Sigmoid colon (tissue), 7 donors: Measurements from ENCODE around the gene ZNF566. TPM values are rescaled to one million over a fixed set of nuclear protein-coding genes. Genes with fewer than 3 reads are reported as not detected.

Experiments
- DNase-seq: peaks from one replicate; pipeline ENCODE4 v3.0.0-alpha.2; 2019
- H3K27ac ChIP-seq, 4 donors: fragments of 200-600 bp; sonication (generic); one replicate each; pipeline ENCODE4 v1.5.1; 2016 to 2019; ENCODE audit warnings: mild to moderate bottlenecking in 1 of 4
- H3K27me3 ChIP-seq, 3 donors: fragments of 200-600 bp; sonication (generic); one replicate each; pipeline ENCODE4 v1.5.1; 2019; ENCODE audit warnings: mild to moderate bottlenecking in 1 of 3
- H3K36me3 ChIP-seq, 4 donors: fragments of 200-600 bp; sonication (generic); one replicate each; pipeline ENCODE4 v1.5.1; 2016 to 2019
- H3K4me1 ChIP-seq, 4 donors: fragments of 200-600 bp; sonication (generic); one replicate each; pipeline ENCODE4 v1.5.1; 2017 to 2019
- H3K4me3 ChIP-seq, 4 donors: fragments of 200-600 bp; sonication (generic); one replicate each; pipeline ENCODE4 v1.5.1; 2017 to 2019; ENCODE audit warnings: mild to moderate bottlenecking in 2 of 4, moderate library complexity in 1 of 4
- H3K9me3 ChIP-seq, 4 donors: fragments of 200-600 bp in 3 of 4; sonication (generic) in 3 of 4; one replicate each; pipeline versions ENCODE4 v1.5.1 to v1.6.1; 2013 to 2019
- EP300 ChIP-seq, 4 donors: sonication (generic); formaldehyde crosslinking; IDR thresholded peaks; one replicate each; pipeline ENCODE4 v1.6.1; 2017; ENCODE audit warnings: antibody characterized with exemption in 4 of 4
- POLR2A ChIP-seq, 2 donors: fragments of 450-650 bp; IDR thresholded peaks; one replicate each; pipeline ENCODE4 v1.6.1; 2016; ENCODE audit warnings: antibody characterized with exemption in 2 of 2, mild to moderate bottlenecking in 2 of 2, moderate library complexity in 2 of 2
- POLR2AphosphoS5 ChIP-seq, 4 donors: sonication (generic); formaldehyde crosslinking; IDR thresholded peaks; one replicate each; pipeline ENCODE4 v1.6.1; 2017; ENCODE audit warnings: antibody characterized with exemption in 4 of 4
- WGBS, 2 donors: extraction: QIAGEN DNeasy Blood & Tissue Kit; methylation state at CpG; one replicate each; pipeline ENCODE4 v1.1.7; 2013; 5-methylcytosine and 5-hydroxymethylcytosine counted together
- intact Hi-C: fragments of 100-400 bp; cut with DNase I; formaldehyde crosslinking; loops from one replicate; pipeline ENCODE4 v1.15.1; 2023
- polyA plus RNA-seq, 3 donors: library from polyadenylated mRNA; stranded (reverse); fragments of 200-250 nt; gene quantifications; one replicate each; pipeline ENCODE4 v1.2.3, GENCODE V29; 2013
- total RNA-seq, 4 donors: library from RNA; depleted of rRNA; stranded (reverse); fragments of >200 nt; gene quantifications; one replicate each; pipeline ENCODE4 v1.1.0, GENCODE V29; 2016
- TF ChIP-seq, protein P1 (sequence below), 4 experiments: fragments of 450-650 bp in 3 of 4; fragments of 200-600 bp in 1 of 4; IDR thresholded peaks; one replicate each; pipeline ENCODE4 v1.5.1; 2016 to 2019; ENCODE audit warnings: antibody characterized with exemption in 4 of 4, mild to moderate bottlenecking in 3 of 4, moderate library complexity in 2 of 4
- donor health status: healthy with polysubstance abuse.
- donor health status: Bipolar disorder and iron deficiency.
- donor health status: healthy.

Gene ZNF566
- total and polyA plus RNA-seq, 7 donors, result 1.6 to 21.6 (median 15.5) TPM

- 93 to 97% methylated on average over 1 of the region's 1 CpG for WGBS, 2 donors
- no peak for DNase-seq
- H3K4me3 ChIP-seq, result no peak overlapping the region
- intact Hi-C loops, result no loop called here
- no peak overlapping the region for H3K27ac ChIP-seq
- no peaks in the 10 kb centered on the region for H3K4me1 ChIP-seq
- TF ChIP-seq EP300 (IDR thresholded peaks at IDR 0.05) (no peak), POLR2A (IDR thresholded peaks at IDR 0.05) (no peak), POLR2AphosphoS5 (IDR thresholded peaks at IDR 0.05) (no peak)
- TF ChIP-seq, protein P1, sequence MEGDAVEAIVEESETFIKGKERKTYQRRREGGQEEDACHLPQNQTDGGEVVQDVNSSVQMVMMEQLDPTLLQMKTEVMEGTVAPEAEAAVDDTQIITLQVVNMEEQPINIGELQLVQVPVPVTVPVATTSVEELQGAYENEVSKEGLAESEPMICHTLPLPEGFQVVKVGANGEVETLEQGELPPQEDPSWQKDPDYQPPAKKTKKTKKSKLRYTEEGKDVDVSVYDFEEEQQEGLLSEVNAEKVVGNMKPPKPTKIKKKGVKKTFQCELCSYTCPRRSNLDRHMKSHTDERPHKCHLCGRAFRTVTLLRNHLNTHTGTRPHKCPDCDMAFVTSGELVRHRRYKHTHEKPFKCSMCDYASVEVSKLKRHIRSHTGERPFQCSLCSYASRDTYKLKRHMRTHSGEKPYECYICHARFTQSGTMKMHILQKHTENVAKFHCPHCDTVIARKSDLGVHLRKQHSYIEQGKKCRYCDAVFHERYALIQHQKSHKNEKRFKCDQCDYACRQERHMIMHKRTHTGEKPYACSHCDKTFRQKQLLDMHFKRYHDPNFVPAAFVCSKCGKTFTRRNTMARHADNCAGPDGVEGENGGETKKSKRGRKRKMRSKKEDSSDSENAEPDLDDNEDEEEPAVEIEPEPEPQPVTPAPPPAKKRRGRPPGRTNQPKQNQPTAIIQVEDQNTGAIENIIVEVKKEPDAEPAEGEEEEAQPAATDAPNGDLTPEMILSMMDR (IDR thresholded peaks at IDR 0.05), result no peak
- H3K9me3 ChIP-seq, result peaks cover 0 to 7% (median 3%) of the 10 kb centered on the region in 4 donors
- H3K36me3 ChIP-seq, result peaks cover 0 to 57% (median 8%) of the 10 kb centered on the region in 4 donors
- H3K27me3 ChIP-seq, result no peaks in the 10 kb centered on the region
These were observed 29.3 kb downstream of the ZNF566 start for GRCh38 chr19:36460046-36460445.

DNA sequence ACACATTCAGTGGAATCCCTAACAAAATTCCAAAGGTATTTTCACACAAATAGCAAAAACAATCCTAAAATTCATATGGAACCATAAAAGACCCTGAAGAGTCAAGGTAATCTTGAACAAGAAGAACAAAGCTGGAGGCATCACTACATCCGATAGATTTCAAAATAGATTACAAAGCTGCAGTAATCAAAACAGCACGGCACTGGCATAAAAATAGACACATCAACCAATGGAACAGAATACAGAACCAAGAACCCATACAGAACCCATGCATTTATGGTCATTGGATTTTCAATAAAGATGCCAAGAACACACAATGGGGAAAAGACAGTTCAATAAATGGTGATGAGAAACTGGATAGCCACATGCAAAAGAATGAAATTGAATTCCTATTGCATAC lies 32.5 kb downstream of the ZNF566 start:
- Histone ChIP-seq H3K27ac (no peak overlapping the region), H3K27me3 (no peaks in the 10 kb centered on the region), H3K4me3 (no peak overlapping the region), H3K9me3 (peaks cover 0 to 17% (median 11%) of the 10 kb centered on the region in 4 donors), H3K36me3 (peaks cover 0 to 73% (median 19%) of the 10 kb centered on the region in 4 donors), H3K4me1 (no peaks in the 10 kb centered on the region)
- intact Hi-C loops, result no loop called here
- TF ChIP-seq EP300 (IDR thresholded peaks at IDR 0.05) (no peak), POLR2A (IDR thresholded peaks at IDR 0.05) (no peak), POLR2AphosphoS5 (IDR thresholded peaks at IDR 0.05) (no peak)
- TF ChIP-seq, protein P1 (IDR thresholded peaks at IDR 0.05), result no peak
- no peak for DNase-seq
- WGBS, 2 donors, result 97 to 98% methylated on average over 2 of the region's 2 CpGs

DNA sequence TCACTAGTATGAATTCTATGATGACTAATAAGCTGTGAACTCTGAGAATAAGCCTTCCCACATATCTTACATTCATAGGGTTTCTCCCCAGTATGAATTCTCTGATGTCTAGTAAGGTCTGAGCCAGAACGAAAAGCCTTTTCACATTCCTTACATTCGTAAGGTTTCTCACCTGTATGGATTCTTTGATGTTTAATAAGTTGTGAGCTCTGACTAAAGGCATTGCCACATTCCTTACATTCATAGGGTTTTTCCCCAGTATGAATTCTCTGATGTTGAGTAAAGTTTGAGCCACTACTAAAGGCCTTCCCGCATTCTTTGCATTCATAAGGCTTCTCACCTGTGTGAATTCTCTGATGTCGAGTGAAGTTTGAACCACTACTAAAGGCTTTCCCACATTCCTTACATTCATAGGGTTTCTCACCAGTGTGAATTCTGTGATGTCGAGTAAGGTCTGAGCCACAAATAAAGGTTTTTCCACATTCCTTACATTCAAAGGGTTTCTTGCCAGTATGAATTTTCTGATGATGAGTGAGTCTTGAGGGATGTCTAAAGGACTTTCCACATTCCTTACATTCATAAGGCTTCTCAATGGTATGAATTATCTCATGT lies 40.2 kb downstream of the ZNF566 start:
- no peak overlapping the region for H3K4me3 ChIP-seq
- TF ChIP-seq EP300 (IDR thresholded peaks at IDR 0.05), result no peak
- TF ChIP-seq, protein P1 (IDR thresholded peaks at IDR 0.05), result no peak
- TF ChIP-seq POLR2AphosphoS5 (IDR thresholded peaks at IDR 0.05), result no peak
- no peak for TF ChIP-seq POLR2A (IDR thresholded peaks at IDR 0.05)

GRCh38 chr19:36441339-36441738 lies 48.0 kb downstream of the ZNF566 start:
- Histone ChIP-seq H3K9me3 (peaks cover 18 to 43% (median 39%) of the 10 kb centered on the region in 4 donors), H3K27me3 (no peaks in the 10 kb centered on the region), H3K36me3 (peaks cover 0 to 5% (median 0%) of the 10 kb centered on the region in 4 donors), H3K4me1 (no peaks in the 10 kb centered on the region), H3K27ac (no peak overlapping the region), H3K4me3 (no peak overlapping the region)
- intact Hi-C loops, result no loop called here
- WGBS, 2 donors, result 58 to 66% methylated on average over 1 of the region's 1 CpG
- no peak for TF ChIP-seq POLR2AphosphoS5 (IDR thresholded peaks at IDR 0.05)
- no peak for TF ChIP-seq EP300 (IDR thresholded peaks at IDR 0.05)
- no peak for TF ChIP-seq POLR2A (IDR thresholded peaks at IDR 0.05)
- TF ChIP-seq, protein P1 (IDR thresholded peaks at IDR 0.05), result no peak
- DNase-seq, result no peak

More for the DNA sequence above, 40.2 kb downstream of the ZNF566 start:
- peaks cover 17 to 70% (median 59%) of the 10 kb centered on the region in 4 donors for H3K9me3 ChIP-seq
- intact Hi-C loops, result no loop called here
- no peak overlapping the region for H3K27ac ChIP-seq
- no peak for DNase-seq
- H3K27me3 ChIP-seq, result no peaks in the 10 kb centered on the region
- H3K4me1 ChIP-seq, result no peaks in the 10 kb centered on the region
- peaks cover 29 to 82% (median 47%) of the 10 kb centered on the region in 4 donors for H3K36me3 ChIP-seq
- 97% methylated on average over 5 of the region's 5 CpGs for WGBS, 2 donors
